Esophagus (tissue), 2 donors: Measurements from ENCODE around the gene ETV6. TPM values are rescaled to one million over a fixed set of nuclear protein-coding genes. Genes with fewer than 3 reads are reported as not detected.

Source experiments
- H3K27ac ChIP-seq, 2 donors: one replicate each; pipeline ENCODE4 v1.5.1; 2013; ENCODE audit warnings: low read depth in 2 of 2, mild to moderate bottlenecking in 2 of 2, inconsistent platforms in 1 of 2, low read length in 1 of 2, moderate library complexity in 1 of 2
- H3K27me3 ChIP-seq, 2 donors: one replicate each; pipeline ENCODE4 v1.6.1; 2013; ENCODE audit warnings: low read length in 2 of 2, control low read depth in 1 of 2, mild to moderate bottlenecking in 1 of 2; ENCODE audit not compliant: insufficient read depth in 2 of 2, control insufficient read depth in 1 of 2
- H3K36me3 ChIP-seq, 2 donors: one replicate each; pipeline ENCODE4 v1.6.1; 2013; ENCODE audit warnings: low read length in 1 of 2; ENCODE audit not compliant: control insufficient read depth in 2 of 2, insufficient read depth in 2 of 2
- H3K4me1 ChIP-seq, 2 donors: one replicate each; pipeline ENCODE4 v1.6.1; 2013; ENCODE audit warnings: low read length in 1 of 2; ENCODE audit not compliant: control insufficient read depth in 2 of 2, insufficient read depth in 2 of 2
- H3K4me3 ChIP-seq, 2 donors: one replicate each; pipeline ENCODE4 v1.5.1; 2013; ENCODE audit warnings: low read length in 2 of 2, mild to moderate bottlenecking in 2 of 2, low read depth in 1 of 2, moderate library complexity in 1 of 2
- H3K9me3 ChIP-seq, 2 donors: one replicate each; pipeline ENCODE4 v1.6.1; 2013; ENCODE audit warnings: mild to moderate bottlenecking in 2 of 2, low read depth in 1 of 2, low read length in 1 of 2, moderate library complexity in 1 of 2; ENCODE audit not compliant: control insufficient read depth in 2 of 2, insufficient read depth in 1 of 2
- WGBS, 2 donors: extraction: QIAGEN DNeasy Blood & Tissue Kit; methylation state at CpG; one replicate each; pipeline ENCODE4 v1.1.7; 2013; 5-methylcytosine and 5-hydroxymethylcytosine counted together
- polyA plus RNA-seq, 2 donors: library from polyadenylated mRNA; stranded (reverse); fragments of 200-250 nt; gene quantifications; one replicate each; pipeline ENCODE4 v1.2.3, GENCODE V29; 2013
- donor health status: healthy with polysubstance abuse.
- donor health status: Bipolar disorder and iron deficiency.

The ETV6 gene
- polyA plus RNA-seq, 2 donors: 5.4 to 5.6 TPM

GRCh38 chr12:11754256-11754655 is 104.8 kb downstream of the ETV6 start:
- Histone ChIP-seq H3K4me1 (peaks cover 0 to 13% of the 10 kb centered on the region in 2 donors), H3K27ac (no peak overlapping the region), H3K36me3 (peaks cover 4 to 5% of the 10 kb centered on the region in 2 donors), H3K4me3 (no peak overlapping the region), H3K27me3 (no peaks in the 10 kb centered on the region), H3K9me3 (no peaks in the 10 kb centered on the region)
- WGBS, 2 donors: 63 to 74% methylated on average over 4 of the region's 4 CpGs

GRCh38 chr12:11755302-11755930 is 105.9 kb downstream of the ETV6 start:
- Histone ChIP-seq H3K4me3 (no peak overlapping the region), H3K9me3 (no peaks in the 10 kb centered on the region), H3K36me3 (peaks cover 4 to 5% of the 10 kb centered on the region in 2 donors), H3K27me3 (no peaks in the 10 kb centered on the region), H3K4me1 (peaks cover 0 to 13% of the 10 kb centered on the region in 2 donors), H3K27ac (peak overlapping the region in 1 of 2 donors; percentile 26)
- 59 to 63% methylated on average over 5 of the region's 5 CpGs for WGBS, 2 donors

- H3K4me1 ChIP-seq: peaks cover 0 to 13% of the 10 kb centered on the region in 2 donors
Observed at GRCh38 chr12:11756022-11756421, 106.5 kb downstream of the ETV6 start.

GRCh38 chr12:11756523-11756922 is 107.0 kb downstream of the ETV6 start:
- Histone ChIP-seq H3K27me3 (no peaks in the 10 kb centered on the region), H3K36me3 (peaks cover 4 to 5% of the 10 kb centered on the region in 2 donors), H3K4me3 (no peak overlapping the region), H3K27ac (peak overlapping the region in 1 of 2 donors; percentile 8), H3K4me1 (peaks cover 0 to 13% of the 10 kb centered on the region in 2 donors), H3K9me3 (no peaks in the 10 kb centered on the region)
- WGBS, 2 donors: 81 to 88% methylated on average over 6 of the region's 6 CpGs

More at GRCh38 chr12:11756022-11756421, 106.5 kb downstream of the ETV6 start:
- Histone ChIP-seq H3K9me3 (no peaks in the 10 kb centered on the region), H3K36me3 (peaks cover 4 to 5% of the 10 kb centered on the region in 2 donors), H3K27me3 (no peaks in the 10 kb centered on the region), H3K27ac (peak overlapping the region in 1 of 2 donors; percentile 36), H3K4me3 (no peak overlapping the region)
- 53 to 70% methylated on average over 2 of the region's 2 CpGs for WGBS, 2 donors

- 79 to 81% methylated on average over 7 of the region's 7 CpGs for WGBS, 2 donors
- Histone ChIP-seq H3K4me1 (peaks cover 0 to 14% of the 10 kb centered on the region in 2 donors), H3K36me3 (peaks cover 4 to 8% of the 10 kb centered on the region in 2 donors), H3K27me3 (no peaks in the 10 kb centered on the region), H3K27ac (no peak overlapping the region), H3K9me3 (no peaks in the 10 kb centered on the region), H3K4me3 (no peak overlapping the region)
Observed at GRCh38 chr12:11757095-11757494, 107.6 kb downstream of the ETV6 start.

GRCh38 chr12:11757531-11757930 is 108.1 kb downstream of the ETV6 start:
- peaks cover 0 to 13% of the 10 kb centered on the region in 2 donors for H3K4me1 ChIP-seq
- no peaks in the 10 kb centered on the region for H3K9me3 ChIP-seq
- no peaks in the 10 kb centered on the region for H3K27me3 ChIP-seq
- H3K36me3 ChIP-seq: peaks cover 4 to 8% of the 10 kb centered on the region in 2 donors
- peak overlapping the region; percentile 52 to 72 for H3K27ac ChIP-seq
- H3K4me3 ChIP-seq: no peak overlapping the region
- 95 to 96% methylated on average over 6 of the region's 6 CpGs for WGBS, 2 donors

GRCh38 chr12:11758087-11758486 is 108.6 kb downstream of the ETV6 start:
- Histone ChIP-seq H3K4me1 (peaks cover 0 to 11% of the 10 kb centered on the region in 2 donors), H3K36me3 (peaks cover 4 to 8% of the 10 kb centered on the region in 2 donors), H3K9me3 (no peaks in the 10 kb centered on the region), H3K4me3 (no peak overlapping the region), H3K27me3 (no peaks in the 10 kb centered on the region), H3K27ac (peak overlapping the region; percentile 52 to 80)
- 65 to 76% methylated on average over 4 of the region's 4 CpGs for WGBS, 2 donors

- H3K9me3 ChIP-seq: no peaks in the 10 kb centered on the region
- H3K27ac ChIP-seq: peak overlapping the region; percentile 52 to 80
- H3K4me1 ChIP-seq: peaks cover 0 to 8% of the 10 kb centered on the region in 2 donors
- no peak overlapping the region for H3K4me3 ChIP-seq
- 59 to 61% methylated on average over 14 of the region's 14 CpGs for WGBS, 2 donors
- peaks cover 0 to 7% of the 10 kb centered on the region in 2 donors for H3K36me3 ChIP-seq
- no peaks in the 10 kb centered on the region for H3K27me3 ChIP-seq
Observed at GRCh38 chr12:11758510-11759493, 109.3 kb downstream of the ETV6 start.

GRCh38 chr12:11759494-11759878 is 110.0 kb downstream of the ETV6 start:
- Histone ChIP-seq H3K4me3 (no peak overlapping the region), H3K9me3 (no peaks in the 10 kb centered on the region), H3K4me1 (peaks cover 0 to 8% of the 10 kb centered on the region in 2 donors), H3K27me3 (no peaks in the 10 kb centered on the region), H3K27ac (peak overlapping the region in 1 of 2 donors; percentile 40), H3K36me3 (peaks cover 0 to 6% of the 10 kb centered on the region in 2 donors)
- 88 to 90% methylated on average over 5 of the region's 5 CpGs for WGBS, 2 donors
